ENCODE measurements around the gene RAB40C.

RAB40C gene

GRCh38 chr16:627454-628239 lies 37.8 kb downstream of the RAB40C start:
- Histone ChIP-seq H3K27ac (ENCODE audit: low read length) (no peak overlapping the region), H4K20me1 (ENCODE audit: insufficient read depth, low read length) (peaks cover 20% of the 10 kb centered on the region), H2AFZ (ENCODE audit: low read depth, low read length) (no peak overlapping the region), H3K36me3 (ENCODE audit: insufficient read depth, low read length) (peaks cover 21% of the 10 kb centered on the region), H3K4me3 (ENCODE audit: low read depth in 1 of 2, low read length in 2 of 2) (no peak overlapping the region), H3K79me2 (ENCODE audit: insufficient read depth, low read length) (no peaks in the 10 kb centered on the region), H3K9ac (ENCODE audit: low read depth, low read length) (no peak overlapping the region), H3K4me1 (ENCODE audit: insufficient read depth, low read length) (no peaks in the 10 kb centered on the region), H3K4me2 (ENCODE audit: insufficient read depth, low read length) (no peak overlapping the region), H3K9me3 (ENCODE audit: insufficient read depth, low read length, severe bottlenecking) (no peaks in the 10 kb centered on the region), H3K27me3 (ENCODE audit: insufficient read depth, low read length, poor library complexity) (no peaks in the 10 kb centered on the region)
- ATAC-seq (ENCODE audit: insufficient read depth, low read depth) (no peak), DNase-seq (no peak)
- TF ChIP-seq CTCF (IDR thresholded peaks at IDR 0.05; ENCODE audit: borderline replicate concordance, extremely low read depth, low read length, poor library complexity, severe bottlenecking) (no peak), EZH2 (IDR thresholded peaks at IDR 0.05; ENCODE audit: borderline replicate concordance, low read depth, low read length, severe bottlenecking) (no peak)

DNA sequence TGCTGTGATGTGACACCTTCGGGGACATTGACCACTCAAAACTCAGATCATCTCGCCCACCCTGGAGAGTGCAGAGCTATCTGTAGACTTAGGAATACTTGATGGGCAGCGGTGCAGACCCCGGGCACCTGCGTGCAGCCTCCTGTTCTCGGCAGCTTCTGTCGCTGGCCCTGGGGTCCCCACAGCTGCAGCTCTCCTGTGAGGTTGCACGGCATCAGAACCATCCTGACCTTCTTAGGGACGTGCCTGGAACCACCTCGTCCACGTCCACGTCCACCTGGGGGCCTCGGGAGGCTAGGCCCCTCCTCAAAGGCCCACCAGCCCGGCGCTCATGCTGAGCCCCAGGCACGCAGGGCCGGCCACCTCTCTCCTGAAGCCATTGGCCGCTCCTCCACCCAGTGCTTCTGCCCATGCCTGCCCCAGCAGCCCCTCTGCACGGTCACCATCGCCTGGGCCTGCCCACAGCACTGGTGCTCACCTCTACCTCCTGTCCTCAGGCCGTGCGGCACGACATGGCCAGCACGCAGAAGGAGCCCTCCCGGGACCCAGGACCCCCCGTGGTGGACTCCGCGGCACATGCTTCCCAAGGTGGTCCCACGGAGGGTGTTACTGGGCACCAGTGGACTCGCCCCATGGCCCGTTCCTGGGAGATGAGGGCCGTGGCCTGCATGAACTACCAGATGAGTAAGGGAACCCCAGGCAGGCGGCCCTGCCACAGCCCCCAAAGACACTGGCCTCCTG lies 38.6 kb downstream of the RAB40C start:
- H3K79me2 ChIP-seq (ENCODE audit: insufficient read depth, low read length): no peaks in the 10 kb centered on the region
- no peak overlapping the region for H3K4me2 ChIP-seq (ENCODE audit: insufficient read depth, low read length)
- no peak for DNase-seq
- H3K4me3 ChIP-seq (ENCODE audit: low read depth in 1 of 2, low read length in 2 of 2): no peak overlapping the region
- H3K9me3 ChIP-seq (ENCODE audit: insufficient read depth, low read length, severe bottlenecking): no peaks in the 10 kb centered on the region
- H3K27ac ChIP-seq (ENCODE audit: low read length): no peak overlapping the region
- H3K9ac ChIP-seq (ENCODE audit: low read depth, low read length): no peak overlapping the region
- H3K4me1 ChIP-seq (ENCODE audit: insufficient read depth, low read length): no peaks in the 10 kb centered on the region
- peaks cover 23% of the 10 kb centered on the region for H4K20me1 ChIP-seq (ENCODE audit: insufficient read depth, low read length)
- ATAC-seq (ENCODE audit: insufficient read depth, low read depth): no peak
- peaks cover 25% of the 10 kb centered on the region for H3K36me3 ChIP-seq (ENCODE audit: insufficient read depth, low read length)
- no peak overlapping the region for H2AFZ ChIP-seq (ENCODE audit: low read depth, low read length)
- TF ChIP-seq CTCF (IDR thresholded peaks at IDR 0.05; ENCODE audit: borderline replicate concordance, extremely low read depth, low read length, poor library complexity, severe bottlenecking) (no peak), EZH2 (IDR thresholded peaks at IDR 0.05; ENCODE audit: borderline replicate concordance, low read depth, low read length, severe bottlenecking) (no peak)
- no peaks in the 10 kb centered on the region for H3K27me3 ChIP-seq (ENCODE audit: insufficient read depth, low read length, poor library complexity)

DNA sequence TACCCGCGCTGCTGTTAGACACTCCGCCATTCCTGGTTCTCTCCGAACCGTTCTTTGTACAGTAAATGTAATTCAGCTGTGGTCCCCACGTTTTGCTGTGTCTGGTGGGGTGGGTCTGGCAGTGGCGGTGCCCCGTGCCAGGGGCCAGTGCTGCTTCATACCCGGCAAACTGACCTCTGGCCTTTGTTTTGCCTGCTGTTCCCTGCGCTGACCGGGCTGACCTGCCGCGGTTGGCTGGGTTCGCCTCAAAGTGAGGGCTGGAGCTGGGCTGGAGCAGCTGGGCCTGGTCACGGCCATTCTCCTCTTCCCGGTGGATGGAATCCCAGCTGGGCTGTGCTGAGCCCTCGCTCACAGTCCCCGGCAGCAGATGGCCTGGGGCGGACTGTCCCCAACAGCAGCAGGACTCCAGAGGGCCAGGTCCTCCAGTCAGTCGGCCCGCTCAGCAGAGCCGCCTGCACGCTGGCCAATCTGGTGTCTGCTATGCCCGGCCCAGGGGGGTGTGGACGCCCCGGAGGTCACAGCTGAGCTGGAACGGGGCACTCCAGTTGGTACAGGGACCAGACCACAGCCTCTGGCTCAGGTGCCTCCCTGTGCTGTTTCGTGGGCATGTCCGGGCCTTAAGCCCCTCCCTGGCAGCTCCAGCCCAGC lies 39.4 kb downstream of the RAB40C start:
- H3K79me2 ChIP-seq (ENCODE audit: insufficient read depth, low read length): peaks cover 6% of the 10 kb centered on the region; the same call in 1 of the 2 replicates
- H3K4me2 ChIP-seq (ENCODE audit: insufficient read depth, low read length): no peak overlapping the region
- no peak overlapping the region for H3K4me3 ChIP-seq (ENCODE audit: low read depth in 1 of 2, low read length in 2 of 2)
- peaks cover 33% of the 10 kb centered on the region for H3K36me3 ChIP-seq (ENCODE audit: insufficient read depth, low read length)
- H3K9me3 ChIP-seq (ENCODE audit: insufficient read depth, low read length, severe bottlenecking): no peaks in the 10 kb centered on the region
- TF ChIP-seq CTCF (IDR thresholded peaks at IDR 0.05; ENCODE audit: borderline replicate concordance, extremely low read depth, low read length, poor library complexity, severe bottlenecking): no peak
- TF ChIP-seq EZH2 (IDR thresholded peaks at IDR 0.05; ENCODE audit: borderline replicate concordance, low read depth, low read length, severe bottlenecking): no peak
- H3K27me3 ChIP-seq (ENCODE audit: insufficient read depth, low read length, poor library complexity): no peaks in the 10 kb centered on the region
- peaks cover 6% of the 10 kb centered on the region for H3K4me1 ChIP-seq (ENCODE audit: insufficient read depth, low read length)
- no peak overlapping the region for H3K9ac ChIP-seq (ENCODE audit: low read depth, low read length)
- peaks cover 27% of the 10 kb centered on the region for H4K20me1 ChIP-seq (ENCODE audit: insufficient read depth, low read length)
- no peak overlapping the region for H3K27ac ChIP-seq (ENCODE audit: low read length)
- H2AFZ ChIP-seq (ENCODE audit: low read depth, low read length): no peak overlapping the region
- no peak for DNase-seq
- no peak for ATAC-seq (ENCODE audit: insufficient read depth, low read depth)

Measured in DND-41 (cell line).